Measurements from ENCODE around the gene TMEM170B.

Gene TMEM170B

DNA sequence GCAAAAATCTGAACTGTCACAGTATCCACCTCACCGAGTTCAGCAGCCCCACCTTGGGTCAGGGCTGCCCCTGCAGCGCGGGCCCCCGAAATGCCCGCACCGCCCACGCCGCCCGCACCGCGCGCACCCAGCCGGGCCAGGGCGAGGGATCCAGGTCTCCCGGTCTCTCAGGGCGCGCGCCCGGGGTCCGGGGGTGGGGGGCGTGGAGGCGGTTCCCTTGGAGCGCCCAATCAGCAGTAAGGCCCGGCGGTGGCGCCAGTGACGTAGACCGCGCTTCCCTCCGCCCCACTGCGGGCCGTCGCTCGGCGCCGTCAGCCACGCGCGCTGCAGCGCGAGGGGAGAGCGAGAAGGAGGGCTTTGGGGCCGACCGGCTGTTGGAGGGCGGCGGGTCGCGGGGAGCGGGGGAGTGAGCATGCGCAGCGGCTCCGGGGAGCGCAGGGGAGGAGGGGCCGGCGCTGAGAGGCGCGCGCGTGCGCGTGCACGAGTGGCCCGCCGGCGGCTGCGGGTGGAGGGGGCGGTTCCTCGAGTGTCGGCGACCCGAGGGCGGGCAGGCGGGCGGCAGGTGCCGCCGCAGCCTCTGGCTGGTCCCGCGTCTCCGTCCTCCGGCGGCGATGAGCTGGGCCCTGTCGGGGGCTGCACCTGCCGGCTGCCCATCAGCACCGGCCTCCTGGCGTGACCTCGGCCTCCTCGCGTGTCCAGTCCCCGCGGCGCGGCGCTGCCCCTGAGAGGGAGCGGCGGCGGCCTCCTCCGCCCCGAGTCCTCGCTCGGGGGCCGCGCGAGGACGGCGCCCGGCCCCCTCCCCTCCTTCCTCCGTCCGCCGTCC is at the start of gene TMEM170B:
Gene TMEM170B (plus strand): TSS at position 521 of the 823 bp plus-strand sequence. CDS start 529 bp downstream, outside the sequence.
- in situ Hi-C loops (cut with HindIII; ENCODE audit: low sequenced_read_pairs): no loop called here

DNA sequence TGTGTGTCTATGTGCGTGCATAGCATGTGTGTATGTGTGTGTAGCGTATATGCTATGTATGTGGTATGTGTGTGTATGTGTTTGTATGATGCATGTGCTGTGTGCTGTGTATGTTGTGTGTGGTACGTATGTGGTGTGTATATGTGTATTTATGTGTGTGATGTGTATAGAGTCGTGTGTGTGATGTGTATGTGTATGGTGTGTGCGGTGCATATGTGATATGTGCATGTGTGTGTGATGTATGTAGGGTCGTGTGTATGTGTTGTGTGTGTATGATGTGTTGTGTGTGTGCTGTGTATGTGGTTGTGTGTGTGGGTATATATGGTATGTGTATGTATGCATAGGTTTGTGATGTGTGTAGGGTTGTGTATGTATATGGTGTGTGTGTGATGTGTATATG is 46.6 kb upstream of the TMEM170B start:
- in situ Hi-C loops (cut with HindIII; ENCODE audit: low sequenced_read_pairs): loop anchor here (25.0 kb wide), 1 partner anchor 329 kb away; no protein-coding TSS in a partner anchor

GRCh38 chr6:11491596-11492463 is 45.7 kb upstream of the TMEM170B start:
- in situ Hi-C loops (cut with HindIII; ENCODE audit: low sequenced_read_pairs): loop anchor here (25.0 kb wide), 1 partner anchor 330 kb away; no protein-coding TSS in a partner anchor

DNA sequence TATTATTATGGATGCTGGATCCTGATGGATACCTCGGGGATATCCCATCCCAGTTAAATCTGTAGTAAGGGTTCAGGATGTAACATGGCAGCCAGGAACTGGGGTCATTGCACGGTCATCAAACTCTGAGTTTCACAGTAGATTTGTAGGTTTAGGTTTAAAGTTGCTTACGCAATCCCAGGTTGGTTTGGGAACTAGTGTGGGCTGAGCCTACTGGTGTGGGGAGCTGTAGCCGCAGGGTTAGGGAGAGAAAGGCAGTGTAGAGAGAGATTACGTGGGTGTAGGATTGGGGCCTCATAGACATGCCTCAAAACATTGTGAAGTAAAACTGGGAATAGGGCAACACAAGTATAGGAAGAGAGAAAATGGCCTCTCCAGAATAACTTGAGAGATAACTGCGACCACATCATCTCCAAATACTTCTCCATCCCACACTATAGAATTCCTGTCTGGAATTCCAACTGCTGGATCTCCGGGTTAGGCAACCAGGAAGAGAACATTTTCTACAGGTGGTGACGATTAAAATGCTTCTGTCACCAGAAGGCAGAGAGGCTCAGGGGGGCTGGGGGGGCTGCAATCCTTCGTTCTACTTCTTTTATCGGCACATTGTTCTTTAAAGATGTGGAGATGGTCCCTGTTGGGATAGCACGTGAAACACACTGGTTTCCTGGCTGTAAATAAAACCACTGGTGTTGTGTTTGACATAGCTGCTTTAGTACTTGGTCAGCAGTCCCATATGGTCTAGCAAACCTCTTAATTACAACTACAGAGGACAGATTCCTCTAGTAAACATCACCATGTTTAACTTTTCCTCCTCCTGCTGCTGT is 44.9 kb upstream of the TMEM170B start:
- in situ Hi-C loops (cut with HindIII; ENCODE audit: low sequenced_read_pairs): loop anchor here (25.0 kb wide), 1 partner anchor 330 kb away; no protein-coding TSS in a partner anchor

DNA sequence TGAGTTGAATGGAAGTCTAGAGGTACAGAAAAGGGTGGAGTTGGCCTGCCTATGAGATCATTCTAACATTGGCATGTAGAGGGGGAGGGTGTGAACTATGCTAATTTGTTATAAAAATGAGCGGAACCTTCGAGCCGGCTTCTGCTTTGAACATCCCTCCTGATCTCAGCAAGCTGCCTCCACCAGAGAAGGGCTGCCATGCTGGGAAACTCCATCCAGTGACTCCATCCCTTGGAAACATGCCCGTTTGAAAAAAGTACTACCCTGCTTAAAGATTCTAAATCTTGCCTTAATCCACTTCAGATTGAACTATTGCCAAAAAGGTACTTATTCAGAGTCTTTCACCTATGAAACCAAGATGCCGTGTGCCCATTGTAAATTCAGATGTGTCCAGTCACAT is 43.6 kb upstream of the TMEM170B start:
- in situ Hi-C loops (cut with HindIII; ENCODE audit: low sequenced_read_pairs): loop anchor here (25.0 kb wide), 1 partner anchor 332 kb away; no protein-coding TSS in a partner anchor

DNA sequence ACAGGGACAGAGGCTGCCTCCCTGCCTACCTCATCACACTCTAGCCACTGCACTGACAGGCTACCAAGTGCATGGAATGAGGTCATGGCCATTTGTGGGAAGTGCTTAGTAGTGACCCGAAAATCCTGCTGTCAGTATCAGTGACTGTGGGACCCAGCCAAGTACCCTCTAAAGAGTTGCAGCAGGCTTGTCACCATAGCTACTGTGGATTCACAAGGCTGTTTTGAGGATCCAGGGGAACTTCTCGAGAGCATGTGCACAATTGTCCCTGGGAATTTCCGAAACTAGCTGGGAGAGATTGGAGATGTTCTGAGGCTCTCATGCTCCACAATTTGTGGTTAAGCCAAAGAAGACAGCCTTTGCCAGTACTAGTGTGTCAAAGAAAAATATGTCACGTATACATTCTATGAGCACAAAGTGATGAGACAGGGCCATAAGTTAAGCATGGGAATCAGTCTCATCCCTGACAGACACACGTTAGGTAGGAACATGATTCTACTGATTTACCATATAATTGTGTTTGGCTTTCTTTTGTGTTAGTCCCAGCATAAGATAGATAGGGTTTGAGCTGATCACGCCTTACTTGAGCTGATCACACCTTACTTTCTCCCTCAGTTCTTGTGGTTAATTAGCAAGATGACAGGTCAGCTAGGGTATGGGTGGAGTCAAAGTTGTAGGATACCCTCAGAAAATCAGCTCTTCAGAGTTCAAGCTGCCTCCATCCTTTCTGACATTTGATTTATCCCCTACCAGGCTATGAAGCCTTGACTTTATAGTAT is 42.6 kb upstream of the TMEM170B start:
- in situ Hi-C loops (cut with HindIII; ENCODE audit: low sequenced_read_pairs): loop anchor here (25.0 kb wide), 1 partner anchor 333 kb away; no protein-coding TSS in a partner anchor

DNA sequence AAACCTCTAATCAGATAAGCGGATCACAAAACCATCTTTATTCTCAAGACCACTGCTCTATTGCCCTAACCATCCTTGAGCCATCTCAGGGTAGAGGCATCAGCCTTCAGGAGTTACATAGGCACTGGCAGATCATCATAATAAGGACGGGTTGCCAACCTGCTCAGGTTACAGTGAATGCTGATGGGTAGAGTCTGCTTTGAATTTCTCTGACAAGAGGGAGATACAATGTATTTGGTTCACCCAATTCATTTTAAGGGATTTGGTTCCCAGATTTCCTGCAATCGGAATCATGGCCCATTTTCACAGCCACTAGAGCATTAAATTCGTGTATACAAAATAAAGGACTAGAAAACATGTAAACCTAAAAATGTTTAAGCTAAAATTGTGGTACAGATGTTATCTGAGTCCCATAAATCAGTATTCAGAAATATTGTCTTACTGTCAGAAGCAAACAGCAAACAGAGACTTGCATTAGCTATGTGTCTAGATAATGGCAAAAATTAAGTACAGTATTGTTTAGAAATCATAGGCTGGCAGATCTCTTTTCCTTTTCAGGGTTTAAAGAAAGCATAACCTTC is 41.9 kb upstream of the TMEM170B start:
- in situ Hi-C loops (cut with HindIII; ENCODE audit: low sequenced_read_pairs): loop anchor here (25.0 kb wide), 1 partner anchor 333 kb away; no protein-coding TSS in a partner anchor

GRCh38 chr6:11496152-11497060 is 41.1 kb upstream of the TMEM170B start:
- in situ Hi-C loops (cut with HindIII; ENCODE audit: low sequenced_read_pairs): loop anchor here (25.0 kb wide), 1 partner anchor 334 kb away; no protein-coding TSS in a partner anchor

GRCh38 chr6:11497107-11497506 is 40.4 kb upstream of the TMEM170B start:
- in situ Hi-C loops (cut with HindIII; ENCODE audit: low sequenced_read_pairs): loop anchor here (25.0 kb wide), 1 partner anchor 335 kb away; no protein-coding TSS in a partner anchor

DNA sequence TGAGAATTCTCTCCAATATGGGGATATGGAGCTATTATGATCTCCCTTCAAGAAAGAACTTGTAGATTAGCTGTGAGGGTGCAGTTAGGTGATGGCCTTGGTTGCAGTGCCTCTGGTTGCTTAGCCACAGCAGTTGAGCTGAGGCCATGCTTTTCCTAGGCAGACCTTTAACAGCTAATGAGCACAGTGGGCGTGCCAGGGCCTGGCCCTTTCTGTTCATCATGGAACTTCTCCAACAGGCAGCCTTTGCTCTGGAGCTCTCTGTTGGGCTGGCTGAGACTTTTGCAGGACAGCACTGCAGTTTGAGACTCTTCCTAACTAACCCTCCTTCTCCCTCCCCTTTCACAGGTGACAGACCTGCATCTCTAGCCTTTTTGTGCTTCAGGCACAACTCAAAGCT is 39.7 kb upstream of the TMEM170B start:
- in situ Hi-C loops (cut with HindIII; ENCODE audit: low sequenced_read_pairs): loop anchor here (25.0 kb wide), 1 partner anchor 336 kb away; no protein-coding TSS in a partner anchor

DNA sequence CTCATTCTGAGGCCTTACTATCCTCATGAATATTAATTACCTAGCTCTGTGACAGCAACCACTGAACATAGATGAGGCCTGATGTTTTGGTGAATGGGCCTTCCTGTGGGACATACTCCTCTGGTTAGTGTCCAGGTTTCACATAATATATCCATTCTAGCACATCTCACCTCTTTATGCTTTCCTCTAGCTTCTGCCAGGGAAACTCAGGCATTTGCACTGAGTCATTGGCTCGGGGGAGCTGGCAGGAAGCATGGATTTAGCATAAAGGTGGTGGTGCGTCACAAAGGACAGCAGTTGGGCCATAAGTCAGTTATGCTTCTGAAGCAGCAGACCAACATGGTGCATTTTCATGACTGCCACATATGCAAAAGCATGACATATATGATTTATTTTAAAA is 37.5 kb upstream of the TMEM170B start:
- in situ Hi-C loops (cut with HindIII; ENCODE audit: low sequenced_read_pairs): no loop called here

DNA sequence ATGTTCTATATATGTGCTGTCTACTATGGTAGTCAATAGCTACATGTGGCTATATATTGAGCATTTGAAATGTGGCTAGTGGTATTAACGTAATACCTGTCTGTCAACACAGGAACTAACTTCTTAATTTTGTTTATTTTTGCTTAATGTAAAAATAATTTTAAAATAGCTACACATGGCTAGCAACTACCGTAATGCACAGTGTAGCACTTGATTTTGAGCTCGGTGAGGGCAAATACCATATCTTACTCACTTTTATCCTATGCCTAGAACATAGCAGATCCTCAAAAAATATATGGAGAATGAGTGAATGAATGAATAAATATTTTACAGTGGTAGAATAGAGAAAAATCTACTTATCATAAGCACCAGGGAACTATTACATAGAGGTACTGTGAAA is 28.1 kb upstream of the TMEM170B start:
- in situ Hi-C loops (cut with HindIII; ENCODE audit: low sequenced_read_pairs): no loop called here

DNA sequence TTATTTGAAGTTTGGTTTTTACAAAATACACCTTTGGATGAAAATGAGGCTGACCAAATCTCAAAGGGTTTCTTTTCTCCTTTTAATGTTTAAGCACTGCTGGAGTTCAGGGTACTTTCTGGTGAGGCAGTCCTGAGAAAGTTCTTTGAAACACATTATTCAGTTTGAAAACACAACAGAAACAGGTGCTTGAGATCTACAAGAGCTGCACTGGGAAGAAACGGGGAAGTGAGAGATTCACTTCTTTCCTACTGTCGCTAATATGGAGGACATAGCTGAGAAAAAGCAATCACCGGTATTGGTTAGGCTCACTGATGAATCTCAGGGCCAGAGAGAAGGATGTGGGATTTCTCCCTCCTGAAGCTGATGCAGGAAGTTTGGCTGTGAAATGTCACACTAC is 22.9 kb upstream of the TMEM170B start:
- in situ Hi-C loops (cut with HindIII; ENCODE audit: low sequenced_read_pairs): no loop called here

- in situ Hi-C loops (cut with HindIII; ENCODE audit: low sequenced_read_pairs): no loop called here
These were observed 21.8 kb upstream of the TMEM170B start for GRCh38 chr6:11515763-11516162.

DNA sequence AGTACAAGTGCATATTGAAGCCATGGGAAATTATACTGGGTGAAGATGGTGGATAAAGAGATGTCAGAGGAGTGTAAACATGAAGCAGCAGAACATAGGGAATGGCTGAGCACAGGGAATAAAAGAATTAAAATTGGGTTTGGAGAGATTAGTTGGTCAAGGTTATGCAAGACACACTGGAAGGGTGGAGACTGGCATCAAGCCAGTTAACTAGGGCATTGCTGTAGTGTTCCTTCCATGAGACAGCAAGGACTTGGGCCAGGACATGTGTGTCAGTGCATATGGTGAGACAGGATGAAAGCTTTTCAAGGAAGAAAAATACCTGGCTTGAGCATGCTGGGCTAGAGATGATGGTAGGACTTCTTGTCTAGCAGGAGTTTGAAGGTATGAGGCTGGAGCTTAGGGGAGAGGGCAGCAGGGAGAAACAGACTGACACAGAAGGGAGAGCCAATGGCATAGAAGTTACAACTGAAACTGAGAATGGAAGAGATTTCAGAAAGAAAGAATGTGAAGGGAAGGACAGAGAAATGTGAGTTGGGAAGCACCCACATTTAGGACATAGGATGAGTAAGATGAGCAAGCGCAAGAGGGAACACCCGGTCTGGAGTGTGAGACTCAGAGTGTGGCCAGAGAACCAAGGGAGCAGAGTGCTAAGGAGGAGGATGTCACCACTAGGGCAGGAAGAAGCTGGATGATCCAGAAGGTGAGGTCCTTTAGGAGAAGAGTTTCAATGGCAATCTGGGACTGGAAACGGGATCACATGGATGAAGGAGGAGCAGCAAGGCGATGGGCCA is 14.5 kb upstream of the TMEM170B start:
- in situ Hi-C loops (cut with HindIII; ENCODE audit: low sequenced_read_pairs): no loop called here

GRCh38 chr6:11525468-11526155 is 11.9 kb upstream of the TMEM170B start:
- in situ Hi-C loops (cut with HindIII; ENCODE audit: low sequenced_read_pairs): no loop called here

DNA sequence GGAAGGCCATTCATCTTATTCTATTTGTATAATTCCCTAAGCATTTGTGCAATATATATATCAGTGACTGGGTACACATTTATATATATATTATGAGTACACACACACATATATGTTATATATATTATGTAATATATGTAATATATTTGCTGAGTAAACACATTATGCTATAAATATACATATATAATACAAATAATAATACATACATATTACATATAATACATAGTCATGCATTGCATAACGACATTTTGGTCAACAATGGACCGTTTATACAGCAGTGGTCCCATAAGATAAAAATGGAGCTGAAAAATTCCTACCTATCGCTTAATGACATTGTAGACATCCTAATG is 11.4 kb upstream of the TMEM170B start:
- in situ Hi-C loops (cut with HindIII; ENCODE audit: low sequenced_read_pairs): no loop called here
